Mesodermal cell (in vitro differentiated cells): Measurements from ENCODE around the gene C1QL2.

Source experiments
- H3K27ac ChIP-seq: 2 replicates; pipeline ENCODE4 v1.7.0; 2013; ENCODE audit warnings: mild to moderate bottlenecking, low read depth, low read length, moderate library complexity; ENCODE audit not compliant: severe bottlenecking
- H3K36me3 ChIP-seq: 2 replicates; pipeline ENCODE4 v1.7.1; 2013; ENCODE audit warnings: mild to moderate bottlenecking, low read length, moderate library complexity; ENCODE audit not compliant: control insufficient read depth, insufficient read depth
- H3K4me1 ChIP-seq: one replicate; pipeline ENCODE4 v1.7.1; 2013; ENCODE audit warnings: mild to moderate bottlenecking, low read length; ENCODE audit not compliant: insufficient read depth, control insufficient read depth, poor library complexity, severe bottlenecking
- H3K4me3 ChIP-seq: 2 replicates; pipeline ENCODE4 v1.7.0; 2013; ENCODE audit warnings: low read length, control low read depth, mild to moderate bottlenecking; ENCODE audit not compliant: insufficient read depth, poor library complexity, severe bottlenecking; ENCODE audit errors: extremely low read depth
- H3K9me3 ChIP-seq: 2 replicates; pipeline ENCODE4 v1.7.1; 2013; ENCODE audit warnings: mild to moderate bottlenecking, low read length, moderate library complexity; ENCODE audit not compliant: control insufficient read depth
- WGBS, 2 experiments: methylation state at CpG; one replicate each; pipeline ENCODE4 v1.1.5; 2013; ENCODE audit warnings: missing lambda C conversion rate in 2 of 2; ENCODE audit not compliant: insufficient coverage in 2 of 2; 5-methylcytosine and 5-hydroxymethylcytosine counted together

C1QL2 gene

GRCh38 chr2:119157850-119158511 is 570 bp downstream of the C1QL2 start:
- H3K9me3 ChIP-seq, result no peaks in the 10 kb centered on the region
- H3K27ac ChIP-seq, result no peak overlapping the region
- H3K4me3 ChIP-seq, result no peak overlapping the region
- H3K4me1 ChIP-seq, result peaks cover 18% of the 10 kb centered on the region
- no peaks in the 10 kb centered on the region for H3K36me3 ChIP-seq
- 2% methylated on average over 59 to 71 of the region's 78 CpGs for WGBS, 2 experiments

DNA sequence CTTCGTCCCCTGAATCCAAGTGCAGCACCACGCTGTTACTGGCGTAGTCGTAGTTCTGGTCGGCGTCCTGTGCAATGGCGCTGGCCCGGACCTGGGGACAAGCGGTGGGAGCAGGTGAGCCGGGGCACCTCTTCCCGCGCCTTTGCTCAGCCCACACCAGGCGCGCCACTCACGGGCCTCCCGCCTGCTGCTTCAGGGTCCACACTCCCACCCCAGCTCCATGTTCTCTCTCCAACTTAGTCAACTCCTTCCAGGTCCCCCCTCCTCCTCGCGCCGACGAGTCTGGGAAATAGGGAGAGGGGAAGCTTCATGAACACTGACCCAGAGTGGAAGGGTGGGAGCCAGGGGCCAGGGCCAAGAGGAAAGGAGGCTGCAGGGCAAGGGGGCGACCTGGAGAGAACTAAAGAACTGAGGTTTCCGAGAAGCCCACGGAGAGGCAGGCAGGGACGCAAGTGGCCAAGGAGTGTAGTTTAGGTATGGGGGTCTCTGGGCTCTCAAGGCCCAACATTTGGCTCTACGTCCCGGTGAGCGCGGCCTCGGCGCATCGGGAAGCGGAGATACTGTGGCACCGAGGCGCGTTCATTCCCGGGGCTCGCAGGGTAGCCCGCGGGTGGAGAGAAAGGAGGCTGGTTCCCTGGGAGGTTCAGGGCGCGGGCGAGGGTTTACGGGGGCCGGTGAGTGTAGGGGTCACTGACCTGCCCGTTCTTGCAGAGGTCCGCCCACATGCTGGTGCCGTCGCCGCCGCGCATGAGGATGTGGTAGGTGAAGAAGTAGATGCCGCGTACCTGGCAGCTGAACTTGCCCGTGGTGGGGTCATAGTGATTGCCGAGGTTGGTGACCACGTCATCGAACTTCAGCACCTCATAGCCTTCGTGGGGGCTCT is 1.4 kb downstream of the C1QL2 start:
- no peaks in the 10 kb centered on the region for H3K9me3 ChIP-seq
- peak overlapping the region; percentile 23 for H3K4me3 ChIP-seq
- WGBS, 2 experiments, result 2 to 3% methylated on average over 42 to 47 of the region's 58 CpGs
- H3K27ac ChIP-seq, result no peak overlapping the region
- no peaks in the 10 kb centered on the region for H3K36me3 ChIP-seq
- peaks cover 18% of the 10 kb centered on the region for H3K4me1 ChIP-seq

GRCh38 chr2:119156105-119156890 is 2.3 kb downstream of the C1QL2 start:
- 3 to 5% methylated on average over 30 to 37 of the region's 40 CpGs for WGBS, 2 experiments
- Histone ChIP-seq H3K9me3 (no peaks in the 10 kb centered on the region), H3K36me3 (no peaks in the 10 kb centered on the region), H3K27ac (no peak overlapping the region), H3K4me3 (peak overlapping the region; percentile 23), H3K4me1 (peaks cover 18% of the 10 kb centered on the region)

DNA sequence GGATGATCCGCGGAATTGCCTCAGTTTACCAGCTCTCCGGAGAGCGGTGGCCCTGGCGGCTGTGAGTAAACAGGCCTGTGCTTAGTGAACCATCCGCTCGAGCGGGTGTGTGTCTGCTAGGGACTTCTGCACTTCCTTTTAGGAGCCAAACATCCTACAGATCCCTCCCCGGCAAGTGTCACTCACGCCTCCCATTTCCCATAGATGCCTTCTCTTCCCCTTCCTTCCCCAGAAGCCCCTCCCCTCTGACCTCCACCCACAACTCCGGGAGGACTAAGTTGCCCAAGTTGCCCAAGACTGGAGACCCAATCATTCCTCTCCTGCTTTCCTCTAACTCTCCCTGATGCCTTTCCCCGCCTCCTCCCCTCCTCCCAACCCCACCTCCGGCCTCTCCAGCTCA is 2.9 kb downstream of the C1QL2 start:
- peak overlapping the region; percentile 23 for H3K4me3 ChIP-seq
- 2 to 3% methylated on average over 9 to 10 of the region's 13 CpGs for whole genome bisulfite sequencing, 2 experiments
- no peaks in the 10 kb centered on the region for H3K36me3 ChIP-seq
- H3K4me1 ChIP-seq, result peaks cover 18% of the 10 kb centered on the region
- H3K27ac ChIP-seq, result no peak overlapping the region
- H3K9me3 ChIP-seq, result no peaks in the 10 kb centered on the region

GRCh38 chr2:119154076-119154475 is 4.5 kb downstream of the C1QL2 start:
- H3K27ac ChIP-seq, result no peak overlapping the region
- no peaks in the 10 kb centered on the region for H3K36me3 ChIP-seq
- WGBS, 2 experiments, result 70% methylated on average over 3 of the region's 9 CpGs; no CpG with 5 or more reads in 1 of the 2 experiments
- no peak overlapping the region for H3K4me3 ChIP-seq
- peaks cover 18% of the 10 kb centered on the region for H3K4me1 ChIP-seq
- H3K9me3 ChIP-seq, result no peaks in the 10 kb centered on the region

DNA sequence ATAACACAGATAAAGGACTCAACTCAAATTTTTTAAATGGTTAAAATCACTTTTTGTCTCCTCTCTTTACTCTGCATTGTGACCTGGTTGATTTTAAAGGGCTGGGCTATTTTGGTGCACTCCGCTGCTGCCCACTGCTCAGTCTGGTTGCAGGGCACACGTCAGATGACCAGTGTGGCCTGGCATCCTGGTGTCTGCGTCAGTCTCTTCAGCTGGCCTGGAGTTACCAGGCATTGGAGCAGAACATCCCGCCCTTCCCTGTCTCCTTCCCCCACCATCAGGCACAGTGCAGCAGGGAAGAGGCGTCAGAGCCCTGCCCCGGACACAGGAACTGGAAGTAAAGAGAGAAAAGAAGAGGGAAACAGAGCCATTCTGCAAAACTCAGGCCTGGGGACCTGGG is 8.9 kb downstream of the C1QL2 start:
- Histone ChIP-seq H3K9me3 (no peaks in the 10 kb centered on the region), H3K27ac (no peak overlapping the region), H3K36me3 (no peaks in the 10 kb centered on the region), H3K4me1 (no peaks in the 10 kb centered on the region), H3K4me3 (no peak overlapping the region)
- 88 to 100% methylated on average over 2 to 4 of the region's 6 CpGs for WGBS, 2 experiments

DNA sequence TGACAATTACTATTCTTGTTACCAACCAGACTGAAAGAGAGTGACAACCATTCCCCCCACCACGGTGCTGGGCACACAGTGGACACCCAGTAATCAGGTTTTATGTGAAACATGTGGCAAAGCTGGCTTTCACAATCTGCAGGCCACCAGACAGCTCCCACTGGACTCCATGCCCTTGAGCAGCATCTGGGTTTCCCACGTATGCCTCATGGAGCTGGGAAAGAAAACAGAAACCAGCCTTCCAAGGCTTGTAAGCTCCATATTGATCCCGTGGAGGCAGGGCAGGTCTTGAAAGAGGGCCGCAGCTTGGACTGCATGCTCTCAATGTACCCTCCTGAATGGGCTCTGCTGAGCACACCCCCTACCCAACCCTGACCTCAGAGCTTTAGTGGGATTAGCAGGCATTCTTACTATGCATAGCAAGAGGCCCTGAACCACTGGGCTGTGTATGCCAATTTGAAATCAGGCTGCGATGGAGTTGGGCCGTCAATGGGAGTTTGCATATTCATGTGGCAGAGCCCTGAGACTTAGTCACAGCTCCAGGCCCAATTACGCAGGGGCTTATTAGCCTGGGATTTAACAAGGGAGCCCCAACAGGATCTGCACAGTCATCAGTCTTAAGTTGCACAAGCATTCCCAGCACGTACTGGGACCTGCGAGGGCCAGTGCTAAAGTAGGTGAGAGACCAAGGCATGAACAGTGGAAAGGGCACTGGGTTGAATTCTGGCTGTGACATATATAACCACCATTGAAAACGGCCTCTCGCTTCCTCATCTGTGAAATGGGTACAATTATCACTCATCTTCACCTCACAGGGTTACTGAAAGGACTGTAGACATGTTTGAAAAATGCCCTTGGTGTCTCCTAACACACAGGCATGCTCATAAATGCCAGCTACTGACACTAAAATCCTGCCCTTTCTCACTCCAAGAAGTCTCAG is 10.5 kb downstream of the C1QL2 start:
- WGBS, 2 experiments, result 67 to 69% methylated on average over 7 to 9 of the region's 11 CpGs
- H3K27ac ChIP-seq, result no peak overlapping the region
- no peaks in the 10 kb centered on the region for H3K4me1 ChIP-seq
- H3K36me3 ChIP-seq, result no peaks in the 10 kb centered on the region
- no peaks in the 10 kb centered on the region for H3K9me3 ChIP-seq
- no peak overlapping the region for H3K4me3 ChIP-seq

DNA sequence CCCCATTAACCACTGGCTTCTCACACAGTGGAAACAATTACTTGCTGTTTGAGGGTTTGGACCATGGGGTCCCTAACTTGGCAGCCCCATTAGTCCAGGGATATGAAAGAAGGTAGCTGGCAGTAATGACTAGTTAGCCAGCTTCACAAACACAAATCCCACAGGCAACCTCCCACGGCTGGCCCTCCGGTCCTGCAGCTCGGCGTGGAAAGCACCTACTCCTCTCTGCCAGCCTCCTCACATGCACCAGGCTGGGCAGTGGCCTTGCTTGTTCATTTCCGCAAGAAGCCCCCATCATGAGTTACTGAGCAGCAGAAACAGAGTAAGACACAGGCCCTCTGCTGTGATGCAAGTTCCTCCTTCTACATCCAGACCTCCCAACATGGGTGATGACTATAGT is 13.7 kb downstream of the C1QL2 start:
- no peaks in the 10 kb centered on the region for H3K36me3 ChIP-seq
- H3K9me3 ChIP-seq, result no peaks in the 10 kb centered on the region
- no peaks in the 10 kb centered on the region for H3K4me1 ChIP-seq
- no peak overlapping the region for H3K27ac ChIP-seq
- WGBS, 2 experiments, result 82% methylated on average over 5 of the region's 5 CpGs; no CpG with 5 or more reads in 1 of the 2 experiments
- no peak overlapping the region for H3K4me3 ChIP-seq

- WGBS, 2 experiments, result 82 to 89% methylated on average over 7 to 8 of the region's 11 CpGs
These were observed 15.7 kb downstream of the C1QL2 start for GRCh38 chr2:119142824-119143223.

DNA sequence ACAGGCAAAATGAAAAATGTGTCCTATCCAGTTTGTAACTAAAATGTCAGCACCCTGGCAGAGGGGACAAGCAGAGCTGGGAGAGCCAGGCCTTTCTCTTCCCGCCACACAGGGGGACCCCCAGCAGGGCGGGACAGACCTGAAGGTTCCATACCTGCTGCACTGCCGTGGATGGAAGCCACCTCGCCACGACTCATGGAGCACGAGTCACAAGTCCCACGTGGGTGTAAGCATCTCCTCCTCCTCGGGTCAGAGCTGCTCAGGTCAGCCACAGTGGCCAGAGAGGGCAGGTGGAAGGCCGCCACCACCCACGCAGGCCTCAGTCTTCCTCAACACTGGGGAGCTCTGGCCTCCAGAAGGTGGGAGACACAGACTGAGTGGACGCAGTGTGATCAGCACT is 21.0 kb downstream of the C1QL2 start:
- Histone ChIP-seq H3K36me3 (no peaks in the 10 kb centered on the region), H3K9me3 (no peaks in the 10 kb centered on the region), H3K4me3 (no peak overlapping the region), H3K27ac (no peak overlapping the region), H3K4me1 (no peaks in the 10 kb centered on the region)
- WGBS, 2 experiments, result 76 to 78% methylated on average over 10 to 11 of the region's 11 CpGs

More at GRCh38 chr2:119142824-119143223, 15.7 kb downstream of the C1QL2 start:
- no peaks in the 10 kb centered on the region for H3K9me3 ChIP-seq
- no peak overlapping the region for H3K27ac ChIP-seq
- H3K4me3 ChIP-seq, result no peak overlapping the region
- no peaks in the 10 kb centered on the region for H3K4me1 ChIP-seq
- H3K36me3 ChIP-seq, result no peaks in the 10 kb centered on the region
